GM18951 (cell line): ENCODE measurements around the gene KRT86.

Source experiments
- POLR2A ChIP-seq: IDR thresholded peaks from 4 replicates; pipeline ENCODE4 v1.6.1; 2011; ENCODE audit warnings: mild to moderate bottlenecking; ENCODE audit not compliant: insufficient read length, insufficient read depth; ENCODE audit errors: extremely low read depth
- in situ Hi-C: fragments of 300-500 bp; cut with MboI; formaldehyde crosslinking; loops from one replicate; pipeline ENCODE4 v1.12.0; 2022; ENCODE audit warnings: low sequenced_read_pairs, mixed read lengths, inconsistent platforms; ENCODE audit not compliant: unreplicated experiment

The KRT86 gene

DNA sequence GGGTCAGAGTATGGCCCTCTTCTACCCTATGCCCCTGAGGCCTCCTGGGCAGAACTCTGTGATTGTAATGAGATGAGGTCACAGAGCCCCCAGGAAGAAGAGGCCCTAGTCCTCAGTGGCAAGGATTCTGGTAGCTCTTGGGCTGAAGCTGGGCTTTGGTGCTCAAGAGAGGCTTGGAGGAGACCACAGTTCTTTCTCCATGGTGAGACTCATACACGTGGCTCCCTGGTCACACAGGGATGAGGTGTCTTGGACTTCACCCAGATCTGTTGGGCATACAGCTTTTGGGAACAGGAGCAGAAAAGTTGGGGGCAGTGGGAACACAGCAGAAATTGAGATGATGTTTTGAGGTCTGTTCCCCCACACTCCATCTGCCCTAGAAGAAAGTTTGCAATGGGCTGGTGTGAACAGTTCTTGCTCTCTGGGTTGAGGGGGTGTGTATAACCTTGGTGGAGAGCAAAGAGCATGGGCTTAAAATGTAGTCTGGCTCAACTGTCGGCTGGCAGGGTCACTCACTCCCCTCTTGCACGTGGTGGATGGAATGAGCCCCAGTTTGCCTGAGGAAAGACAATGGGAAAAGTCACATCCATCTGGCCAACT is at the start of gene KRT86:
Gene KRT86, plus strand, starts transcription at position 125 of the 600 bp plus-strand sequence. CDS start 27,272 bp downstream, outside the sequence.
- TF ChIP-seq POLR2A = no peak
- in situ Hi-C loops = no loop called here

DNA sequence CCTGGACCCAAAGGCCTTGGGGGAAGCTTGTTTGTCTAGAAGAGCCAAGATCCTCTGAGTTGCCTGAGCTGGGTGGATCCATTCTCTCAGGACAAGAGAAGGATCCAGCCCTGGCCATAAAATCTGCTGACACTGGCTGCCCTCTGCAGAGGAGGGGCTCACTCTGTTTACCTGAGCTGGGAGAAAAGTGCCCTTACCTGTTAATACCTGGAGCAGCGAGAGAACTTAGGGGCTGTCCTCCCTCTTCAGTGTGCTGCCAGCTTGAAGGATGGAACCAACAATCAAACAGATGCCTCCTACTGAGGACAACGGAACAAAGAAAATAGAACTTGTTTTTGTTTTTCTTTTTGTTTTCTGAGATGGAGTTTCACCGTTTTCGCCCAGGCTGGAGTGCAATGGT is 48.7 kb upstream of the KRT86 start:
- in situ Hi-C loops = no loop called here
- no peak for TF ChIP-seq POLR2A

DNA sequence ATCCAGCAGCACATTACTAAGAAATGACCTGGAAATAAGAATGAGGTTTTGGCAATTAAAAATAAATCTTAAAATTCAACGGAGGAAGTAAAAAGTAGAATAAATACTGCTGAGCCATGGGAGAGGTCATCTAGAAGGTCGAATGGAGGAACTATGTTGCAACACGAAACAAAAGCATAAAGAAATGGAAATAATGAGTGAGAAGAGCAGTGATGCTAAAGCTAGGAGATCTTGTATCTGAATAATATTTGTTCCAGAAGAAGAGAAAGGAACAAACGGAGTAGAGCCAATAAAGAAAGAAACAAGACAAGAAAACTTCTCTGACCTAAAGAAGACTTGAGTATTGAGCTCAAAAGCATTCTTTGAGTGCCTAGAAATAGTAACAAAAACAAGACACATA is 48.0 kb upstream of the KRT86 start:
- in situ Hi-C loops = no loop called here
- no peak for TF ChIP-seq POLR2A

DNA sequence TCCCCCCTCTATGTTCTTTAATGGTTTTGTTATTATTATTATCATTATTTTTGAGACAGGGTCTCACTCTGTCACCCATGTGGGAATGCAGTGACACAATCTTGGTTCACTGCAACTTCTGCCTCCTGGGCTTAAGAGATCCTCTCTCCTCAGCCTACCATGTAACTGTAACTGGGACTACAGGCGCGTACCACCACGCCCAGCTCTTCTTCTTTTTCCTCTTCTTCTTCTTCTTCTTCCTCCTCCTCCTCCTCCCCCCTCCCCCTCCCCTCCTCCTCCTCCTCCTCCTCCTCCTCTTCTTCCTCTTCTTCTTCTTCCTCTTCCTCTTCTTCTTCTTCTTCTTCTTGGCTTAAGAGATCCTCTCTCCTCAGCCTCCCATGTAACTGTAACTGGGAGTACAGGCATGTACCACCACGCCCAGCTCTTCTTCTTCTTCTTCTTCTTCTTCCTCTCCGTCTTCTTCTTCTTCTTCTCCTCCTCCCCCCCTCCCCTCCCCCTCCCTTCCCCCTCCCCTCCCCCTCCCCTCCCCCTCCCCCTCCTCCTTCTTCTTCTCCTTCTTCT is 46.8 kb upstream of the KRT86 start:
- in situ Hi-C loops = no loop called here
- no peak for TF ChIP-seq POLR2A

DNA sequence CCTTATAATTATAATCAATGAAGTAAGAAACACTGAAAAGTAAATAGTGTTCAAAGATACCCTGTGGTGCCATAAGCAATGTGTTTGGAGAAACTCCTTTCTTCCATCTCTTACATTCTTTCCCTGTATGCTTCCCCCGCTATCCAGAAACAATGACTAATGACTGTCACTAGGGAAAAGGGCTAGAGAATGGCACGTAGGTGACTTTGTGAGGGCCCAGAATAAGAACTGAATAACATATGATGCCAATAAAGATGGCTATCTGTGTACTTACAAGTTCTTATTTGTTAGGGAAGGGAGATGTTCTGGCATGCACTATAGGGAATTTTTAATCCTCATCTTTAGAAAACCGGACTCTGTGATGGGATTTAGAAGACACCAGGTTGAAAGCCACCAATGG is 46.1 kb upstream of the KRT86 start:
- TF ChIP-seq POLR2A = no peak
- in situ Hi-C loops = no loop called here

DNA sequence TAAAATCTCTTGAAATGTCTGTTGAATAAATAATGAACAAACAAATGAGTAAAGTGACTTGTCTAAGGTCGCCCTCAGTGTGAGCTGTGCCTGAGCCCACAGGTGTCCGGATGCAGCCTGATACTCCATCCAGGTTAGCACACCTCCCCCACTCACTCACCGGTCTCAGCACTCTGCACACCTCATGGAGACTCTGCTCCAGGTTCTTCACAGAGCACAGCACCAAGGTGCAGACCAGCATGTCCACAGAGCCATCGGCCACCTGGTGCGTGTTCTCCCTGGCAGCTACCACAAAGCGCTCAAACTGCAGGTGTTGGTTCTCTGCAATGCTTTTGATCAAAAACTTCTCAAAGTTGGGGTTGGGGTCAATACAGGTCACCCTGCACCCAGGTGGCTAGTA is 45.5 kb upstream of the KRT86 start:
- in situ Hi-C loops = no loop called here

DNA sequence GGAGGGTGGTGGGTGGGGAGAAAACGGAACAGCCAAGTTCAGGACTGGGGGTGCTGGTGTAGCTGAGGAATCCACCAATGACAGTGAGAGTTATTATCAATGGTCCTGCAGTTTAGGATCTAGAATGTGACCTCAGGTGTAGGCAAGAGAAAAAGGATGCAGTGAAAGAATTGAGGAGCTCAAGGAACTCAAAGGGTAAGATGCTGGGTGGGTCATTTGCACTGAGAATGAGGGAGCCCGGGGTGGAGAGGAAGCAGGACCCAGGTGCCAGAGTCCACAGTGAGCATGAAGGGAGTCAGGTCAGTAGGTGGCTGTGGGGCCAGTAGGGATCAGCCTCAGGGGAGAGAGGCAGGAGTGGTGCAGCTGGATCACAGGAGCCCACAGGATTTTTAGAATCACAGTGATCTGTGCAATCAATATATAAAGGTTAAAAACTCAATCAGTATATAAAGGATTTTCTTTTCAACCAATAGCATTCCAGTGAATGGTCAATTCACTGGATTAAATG is 44.6 kb upstream of the KRT86 start:
- in situ Hi-C loops = no loop called here
- no peak for TF ChIP-seq POLR2A

More for the DNA sequence above, 45.5 kb upstream of the KRT86 start:
- TF ChIP-seq POLR2A = no peak

DNA sequence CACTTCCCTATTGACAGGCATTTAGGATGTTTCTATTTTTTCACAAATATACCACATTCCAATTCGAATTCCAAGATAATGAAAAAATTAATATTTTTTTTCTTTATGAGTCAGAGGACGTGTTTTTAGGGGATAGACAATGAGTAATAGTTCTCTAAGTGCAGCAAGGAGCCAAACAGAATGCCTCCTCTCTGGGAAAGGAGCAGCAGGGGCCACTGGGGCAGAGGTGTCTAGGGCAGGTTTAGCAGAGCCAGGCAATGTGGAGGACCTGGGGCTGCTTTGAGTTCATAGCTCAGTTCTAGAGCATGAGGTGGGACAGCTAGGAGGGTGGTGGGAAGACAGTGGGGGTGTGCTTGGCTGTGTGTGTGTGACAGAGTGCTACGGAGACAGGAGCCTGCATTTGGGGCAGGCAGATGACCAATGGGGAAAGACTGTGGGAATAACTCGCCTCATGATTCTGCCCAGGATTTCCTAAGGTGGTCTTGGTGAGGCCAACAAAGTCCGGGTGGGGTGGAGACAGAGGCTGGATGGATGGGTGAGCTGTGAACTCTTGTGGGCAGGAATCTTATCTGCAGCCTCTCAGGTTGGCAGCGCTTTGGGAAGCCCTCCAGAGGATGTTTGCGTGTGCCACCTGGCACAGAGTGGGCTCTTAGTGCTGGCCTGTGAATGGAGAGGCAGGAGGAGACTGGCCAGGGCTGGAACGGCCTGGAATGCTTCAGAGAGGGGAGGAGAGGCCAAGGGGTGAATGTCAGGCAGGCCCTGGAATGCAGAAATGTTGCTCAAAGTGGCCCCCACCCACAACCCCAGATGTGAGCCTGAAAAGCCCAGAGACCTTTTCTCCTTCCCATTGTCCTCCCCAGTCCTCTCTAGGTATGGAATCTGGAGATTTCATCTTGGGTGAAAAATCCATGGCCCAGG is 43.8 kb upstream of the KRT86 start:
- in situ Hi-C loops = no loop called here
- TF ChIP-seq POLR2A = no peak

DNA sequence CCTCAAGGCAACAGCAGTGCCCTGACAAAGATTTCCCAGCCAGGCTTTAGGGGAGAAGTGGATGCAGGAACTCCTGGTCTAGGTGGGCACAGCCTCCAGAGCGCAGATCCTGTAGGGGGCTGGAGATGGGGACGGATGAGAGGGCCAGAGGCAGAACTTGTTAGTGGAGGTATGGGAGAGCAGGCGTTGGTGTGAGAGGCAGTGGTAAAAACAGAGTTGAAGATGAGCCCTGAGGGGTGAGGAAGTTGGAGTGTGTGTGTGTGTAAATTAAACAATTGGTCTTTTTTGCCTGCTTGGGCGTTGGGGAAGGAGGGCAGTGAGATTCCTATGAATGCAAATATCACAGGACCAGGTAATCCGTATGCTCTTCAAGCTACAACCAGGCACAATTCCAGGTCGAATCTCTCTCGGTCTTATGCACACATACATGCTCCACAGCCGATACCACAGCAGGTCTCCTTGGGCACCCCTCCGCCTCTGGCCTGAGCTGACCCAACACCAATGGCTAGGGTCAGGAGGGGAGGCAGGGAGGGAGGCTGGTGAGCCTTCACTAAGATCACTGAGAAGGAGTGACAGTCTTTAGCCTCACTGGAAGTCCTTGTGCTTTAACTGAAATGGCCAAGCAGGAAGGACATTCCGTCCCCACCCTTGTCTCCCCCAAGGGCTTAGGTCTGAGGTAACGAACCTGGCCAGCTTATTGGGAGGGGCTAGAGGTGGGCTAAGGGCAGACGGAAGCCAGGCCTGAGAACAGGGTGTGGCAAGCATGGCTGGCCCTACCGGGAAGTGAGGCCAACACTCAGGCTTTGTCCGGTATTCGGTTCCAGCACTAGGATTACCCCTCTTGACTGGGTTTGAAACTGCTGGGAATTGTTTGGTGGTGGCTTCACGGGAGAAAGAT is 42.9 kb upstream of the KRT86 start:
- no peak for TF ChIP-seq POLR2A
- in situ Hi-C loops = no loop called here

DNA sequence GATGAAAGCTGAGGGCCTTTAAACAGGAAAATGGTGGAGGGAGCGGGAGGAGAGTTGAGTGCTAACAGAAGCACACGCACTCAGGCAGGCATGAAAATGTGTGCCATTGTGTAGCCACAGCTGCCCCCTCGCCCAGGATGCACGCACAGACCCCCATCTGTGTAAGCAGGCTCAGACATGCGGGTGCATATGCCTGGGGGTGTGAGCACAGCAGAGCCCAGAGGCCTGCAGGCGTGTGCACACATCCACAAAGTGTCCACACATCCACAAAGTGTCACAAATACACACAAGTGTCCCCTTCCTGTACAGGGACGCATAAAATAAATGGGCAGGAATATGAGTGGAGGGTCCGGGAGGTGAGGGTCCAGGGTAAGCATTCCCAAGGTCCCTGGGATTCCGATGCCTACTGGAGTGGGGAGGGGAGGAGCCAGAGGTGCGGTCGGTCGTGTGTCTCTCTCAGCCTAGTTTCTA is 42.2 kb upstream of the KRT86 start:
- in situ Hi-C loops = no loop called here
- TF ChIP-seq POLR2A = no peak

DNA sequence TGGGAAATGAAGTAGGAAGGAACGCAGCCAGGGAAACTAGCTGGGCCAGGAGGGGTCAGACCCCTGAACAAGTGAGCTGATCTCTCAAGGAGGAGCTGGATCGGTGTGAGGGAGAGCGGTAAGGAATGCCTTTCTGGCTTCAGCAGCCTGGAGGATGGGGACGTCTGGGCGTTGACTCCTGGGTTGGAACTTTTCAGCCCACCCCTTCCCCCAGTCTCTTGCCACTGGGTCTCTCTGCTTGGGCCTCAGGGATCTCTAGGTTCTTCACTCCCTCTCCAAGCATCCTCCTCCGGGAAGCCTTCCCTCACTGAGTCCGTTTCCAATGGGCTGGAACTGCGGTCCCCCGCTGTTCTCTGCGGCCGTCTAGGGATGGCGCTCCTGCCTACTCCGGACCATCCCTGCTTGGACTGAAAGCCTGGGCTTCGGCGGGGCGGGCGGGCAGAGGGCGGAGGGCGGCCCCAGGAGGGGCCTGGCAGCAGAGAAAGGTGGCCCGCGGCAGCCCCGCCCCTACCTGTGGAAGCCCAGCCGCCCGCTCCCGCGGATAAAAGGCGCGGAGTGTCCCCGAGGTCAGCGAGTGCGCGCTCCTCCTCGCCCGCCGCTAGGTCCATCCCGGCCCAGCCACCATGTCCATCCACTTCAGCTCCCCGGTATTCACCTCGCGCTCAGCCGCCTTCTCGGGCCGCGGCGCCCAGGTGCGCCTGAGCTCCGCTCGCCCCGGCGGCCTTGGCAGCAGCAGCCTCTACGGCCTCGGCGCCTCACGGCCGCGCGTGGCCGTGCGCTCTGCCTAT is 41.6 kb upstream of the KRT86 start, which contains the start of gene KRT7:
Gene KRT7, plus strand, starts transcription at position 570 of the 788 bp plus-strand sequence. Its CDS starts 54 bp downstream, at position 624.
- in situ Hi-C loops = no loop called here
- TF ChIP-seq POLR2A = no peak

DNA sequence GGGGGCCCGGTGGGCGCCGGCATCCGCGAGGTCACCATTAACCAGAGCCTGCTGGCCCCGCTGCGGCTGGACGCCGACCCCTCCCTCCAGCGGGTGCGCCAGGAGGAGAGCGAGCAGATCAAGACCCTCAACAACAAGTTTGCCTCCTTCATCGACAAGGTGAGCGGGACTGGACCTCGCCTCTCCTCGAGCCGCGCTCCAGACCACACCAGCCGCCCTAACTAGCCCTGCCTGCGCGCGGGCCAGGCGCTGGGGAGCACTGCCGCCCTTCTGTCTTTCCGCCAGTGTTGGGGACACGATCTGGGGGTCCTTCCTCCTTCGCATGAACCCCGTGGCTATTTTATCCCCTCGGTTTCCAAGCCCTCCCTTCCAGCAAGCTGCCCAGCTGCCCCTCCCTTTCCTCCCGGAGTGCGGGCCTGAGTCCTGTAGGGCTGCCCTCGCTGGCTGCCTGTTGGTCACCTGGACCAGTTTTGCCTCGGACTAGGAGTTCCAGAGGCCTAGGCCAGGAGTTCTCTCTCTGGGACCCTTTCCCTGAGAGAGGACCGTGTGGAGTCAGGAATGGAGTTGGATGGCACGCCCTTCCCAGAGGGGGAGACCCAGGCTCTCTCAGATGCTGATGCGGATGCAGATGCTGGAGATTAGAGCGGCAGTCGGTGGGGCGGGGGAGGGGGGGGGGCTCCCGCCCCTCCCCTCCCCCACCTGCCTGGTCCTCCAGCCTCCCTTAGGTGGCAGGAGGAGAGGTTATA is 40.8 kb upstream of the KRT86 start:
- no peak for TF ChIP-seq POLR2A
- in situ Hi-C loops = no loop called here
